PC-3 (cell line): Measurements from ENCODE around the gene FHAD1. TPM values are rescaled to one million over a fixed set of nuclear protein-coding genes. Genes with fewer than 3 reads are reported as not detected.

Experiments used
- ATAC-seq: fragments of 200-7000 bp; cut with Tn5 transposase; 2 replicates; pipeline ENCODE4 v1.9.1; 2020; ENCODE audit warnings: mild to moderate bottlenecking, moderate library complexity
- BruUV-seq: library from RNA; stranded (reverse); fragments of 400-500 nt; replicated peaks from 2 replicates; lab custom pipeline; 2021; lab: Mats Ljungman, UMichigan
- CTCF ChIA-PET: fragments of 300-600 bp; sonication (Branson Sonifier 250); formaldehyde crosslinking; loops from one replicate; lab custom pipeline; 2022; ENCODE audit warnings: antibody characterized with exemption; lab: Charles Lee
- POLR2A ChIA-PET: fragments of 300-600 bp; sonication (Branson Sonifier 250); formaldehyde crosslinking; loops from one replicate; lab custom pipeline; 2022; ENCODE audit warnings: antibody characterized with exemption; ENCODE audit not compliant: unreplicated experiment; lab: Charles Lee
- DNase-seq: peaks from one replicate; pipeline ENCODE4 v3.0.0-alpha.2; 2015
- H2AFZ ChIP-seq: fragments of 300-600 bp; sonication (generic); 2 replicates; pipeline ENCODE4 v1.6.0; 2016; ENCODE audit warnings: antibody characterized with exemption, low read length
- H3F3A ChIP-seq: fragments of 300-600 bp; sonication (generic); one replicate; pipeline ENCODE4 v1.6.0; 2017; ENCODE audit warnings: antibody characterized with exemption, low read length, control low read depth, mild to moderate bottlenecking; ENCODE audit not compliant: unreplicated experiment
- H3K27ac ChIP-seq: fragments of 300-600 bp; sonication (generic); 2 replicates; pipeline ENCODE4 v1.5.1; 2016; ENCODE audit warnings: mild to moderate bottlenecking, low read length
- H3K27me3 ChIP-seq: fragments of 300-600 bp; sonication (generic); 2 replicates; pipeline ENCODE4 v1.6.1; 2016; ENCODE audit warnings: low read length, mixed read lengths
- H3K36me3 ChIP-seq: fragments of 300-600 bp; sonication (generic); 2 replicates; pipeline ENCODE4 v1.6.1; 2016; ENCODE audit warnings: low read depth, mixed run types, low read length, mixed read lengths
- H3K4me1 ChIP-seq: fragments of 300-600 bp; sonication (generic); 2 replicates; pipeline ENCODE4 v1.5.1; 2016; ENCODE audit warnings: low read length; ENCODE audit not compliant: insufficient read depth
- H3K4me2 ChIP-seq: fragments of 300-600 bp; sonication (generic); 2 replicates; pipeline ENCODE4 v1.6.0; 2016; ENCODE audit warnings: low read length
- H3K4me3 ChIP-seq: fragments of 300-600 bp; sonication (generic); 2 replicates; pipeline ENCODE4 v1.5.1; 2016; ENCODE audit warnings: mild to moderate bottlenecking, low read length, mixed read lengths
- H3K79me2 ChIP-seq: fragments of 300-600 bp; sonication (generic); 2 replicates; pipeline ENCODE4 v1.6.1; 2017; ENCODE audit warnings: low read length, mixed read lengths
- H3K9ac ChIP-seq: fragments of 300-600 bp; sonication (generic); 2 replicates; pipeline ENCODE4 v1.6.0; 2016; ENCODE audit warnings: mild to moderate bottlenecking, low read length
- H3K9me2 ChIP-seq: fragments of 300-600 bp; sonication (generic); replicated peaks from 2 replicates; pipeline ENCODE4 v1.6.1; 2016; ENCODE audit warnings: mixed run types, low read length, mixed read lengths
- H3K9me3 ChIP-seq: fragments of 300-600 bp; sonication (generic); 2 replicates; pipeline ENCODE4 v1.6.1; 2016; ENCODE audit warnings: low read length, mixed read lengths
- H4K20me1 ChIP-seq: fragments of 300-600 bp; sonication (generic); 2 replicates; pipeline ENCODE4 v1.6.1; 2016; ENCODE audit warnings: low read length, mixed read lengths
- EZH2 ChIP-seq: fragments of 300-600 bp; sonication (generic); IDR thresholded peaks from one replicate; pipeline ENCODE4 v1.6.1; 2017; ENCODE audit warnings: antibody characterized with exemption, mild to moderate bottlenecking, low read length; ENCODE audit not compliant: unreplicated experiment
- EZH2phosphoT487 ChIP-seq: fragments of 300-600 bp; sonication (generic); IDR thresholded peaks from 2 replicates; pipeline ENCODE4 v1.6.1; 2018; ENCODE audit warnings: mild to moderate bottlenecking, antibody characterized with exemption, low read length, borderline replicate concordance
- intact Hi-C: fragments of 100-400 bp; cut with micrococcal nuclease; formaldehyde crosslinking; loops from 2 replicates; pipeline ENCODE4 v1.9.0; 2023
- total RNA-seq: library from RNA; depleted of rRNA; stranded (reverse); fragments of >200 nt; gene quantifications from 2 replicates; pipeline ENCODE4 v1.2.3, GENCODE V29; 2014
- TF ChIP-seq, protein P1 (sequence below): fragments of 300-600 bp; sonication (generic); conservative IDR thresholded peaks from 2 replicates; pipeline ENCODE4 v1.5.1; 2017; ENCODE audit warnings: antibody characterized with exemption, low read depth, mild to moderate bottlenecking, low read length

FHAD1 gene
- total RNA-seq, 1 experiment from 2014 or later, result 0.95 TPM

DNA sequence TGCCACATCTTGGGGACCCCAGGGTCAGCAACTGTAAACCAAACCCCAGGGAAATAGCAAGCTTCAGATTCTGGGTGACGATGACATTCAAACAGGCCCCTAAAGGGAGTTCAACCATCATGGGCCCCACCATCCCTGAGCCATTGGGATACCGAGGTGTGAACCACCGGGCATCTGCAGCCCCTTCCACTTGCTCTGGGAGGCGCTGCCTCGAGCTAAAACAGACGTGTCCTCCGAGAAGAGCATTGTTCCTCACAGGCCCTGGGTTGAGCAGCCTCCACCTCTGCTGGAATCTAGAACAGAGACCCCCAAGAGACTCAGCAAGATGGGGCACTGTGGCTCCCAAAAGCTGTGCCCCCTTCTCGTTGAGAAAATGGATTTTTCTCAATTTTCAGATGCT, 143.6 kb downstream of the FHAD1 start:
- Histone ChIP-seq H3K4me3 (no peak overlapping the region), H3K79me2 (no peaks in the 10 kb centered on the region), H4K20me1 (no peaks in the 10 kb centered on the region), H3K9ac (no peak overlapping the region), H3K27me3 (no peaks in the 10 kb centered on the region), H3K27ac (no peak overlapping the region), H3K9me2 (no peaks in the 10 kb centered on the region), H3K36me3 (no peaks in the 10 kb centered on the region), H3F3A (no peaks in the 10 kb centered on the region), H2AFZ (no peak overlapping the region), H3K9me3 (no peaks in the 10 kb centered on the region), H3K4me1 (peaks cover 8% of the 10 kb centered on the region), H3K4me2 (no peak overlapping the region)
- no TSS peak for BruUV-seq
- ATAC-seq (no peak), DNase-seq (no peak)
- TF ChIP-seq, protein P1, sequence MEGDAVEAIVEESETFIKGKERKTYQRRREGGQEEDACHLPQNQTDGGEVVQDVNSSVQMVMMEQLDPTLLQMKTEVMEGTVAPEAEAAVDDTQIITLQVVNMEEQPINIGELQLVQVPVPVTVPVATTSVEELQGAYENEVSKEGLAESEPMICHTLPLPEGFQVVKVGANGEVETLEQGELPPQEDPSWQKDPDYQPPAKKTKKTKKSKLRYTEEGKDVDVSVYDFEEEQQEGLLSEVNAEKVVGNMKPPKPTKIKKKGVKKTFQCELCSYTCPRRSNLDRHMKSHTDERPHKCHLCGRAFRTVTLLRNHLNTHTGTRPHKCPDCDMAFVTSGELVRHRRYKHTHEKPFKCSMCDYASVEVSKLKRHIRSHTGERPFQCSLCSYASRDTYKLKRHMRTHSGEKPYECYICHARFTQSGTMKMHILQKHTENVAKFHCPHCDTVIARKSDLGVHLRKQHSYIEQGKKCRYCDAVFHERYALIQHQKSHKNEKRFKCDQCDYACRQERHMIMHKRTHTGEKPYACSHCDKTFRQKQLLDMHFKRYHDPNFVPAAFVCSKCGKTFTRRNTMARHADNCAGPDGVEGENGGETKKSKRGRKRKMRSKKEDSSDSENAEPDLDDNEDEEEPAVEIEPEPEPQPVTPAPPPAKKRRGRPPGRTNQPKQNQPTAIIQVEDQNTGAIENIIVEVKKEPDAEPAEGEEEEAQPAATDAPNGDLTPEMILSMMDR, result no peak
- no peak for TF ChIP-seq EZH2phosphoT487
- no peak for TF ChIP-seq EZH2
- intact Hi-C loops, result no loop called here
- CTCF ChIA-PET, result no interaction called here
- POLR2A ChIA-PET, result no interaction called here

DNA sequence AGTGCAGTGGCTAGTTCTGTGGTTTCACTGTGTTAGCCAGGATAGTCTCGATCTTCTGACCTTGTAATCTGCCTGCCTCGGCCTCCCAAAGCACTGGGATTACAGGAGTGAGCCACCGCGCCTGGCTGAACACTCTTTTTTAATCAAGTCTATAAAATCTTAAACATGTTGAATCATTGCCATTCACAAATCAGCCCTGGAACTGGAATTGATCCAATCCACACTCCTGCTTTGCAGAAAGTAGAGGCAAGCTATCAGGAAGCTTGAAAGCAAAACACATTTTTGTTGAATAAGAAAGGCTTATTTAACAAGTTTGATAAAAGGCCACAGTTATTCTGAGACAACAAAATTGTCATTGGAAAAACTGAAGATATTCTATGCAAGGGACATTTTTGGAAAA, 144.3 kb downstream of the FHAD1 start:
- no peak overlapping the region for H2AFZ ChIP-seq
- intact Hi-C loops, result no loop called here
- BruUV-seq, result no TSS peak
- H3K4me1 ChIP-seq, result peaks cover 8% of the 10 kb centered on the region
- DNase-seq, result peak; percentile 28
- no peaks in the 10 kb centered on the region for H3K27me3 ChIP-seq
- H3K4me2 ChIP-seq, result no peak overlapping the region
- no peaks in the 10 kb centered on the region for H3K79me2 ChIP-seq
- no peak for ATAC-seq
- H3K9ac ChIP-seq, result no peak overlapping the region
- no peak overlapping the region for H3K4me3 ChIP-seq
- no peaks in the 10 kb centered on the region for H4K20me1 ChIP-seq
- H3K36me3 ChIP-seq, result no peaks in the 10 kb centered on the region
- TF ChIP-seq EZH2phosphoT487 (no peak), EZH2 (no peak)
- TF ChIP-seq, protein P1, result no peak
- ChIA-PET POLR2A (no interaction called here), CTCF (no interaction called here)
- no peak overlapping the region for H3K27ac ChIP-seq
- no peaks in the 10 kb centered on the region for H3K9me2 ChIP-seq
- no peaks in the 10 kb centered on the region for H3K9me3 ChIP-seq
- no peaks in the 10 kb centered on the region for H3F3A ChIP-seq

DNA sequence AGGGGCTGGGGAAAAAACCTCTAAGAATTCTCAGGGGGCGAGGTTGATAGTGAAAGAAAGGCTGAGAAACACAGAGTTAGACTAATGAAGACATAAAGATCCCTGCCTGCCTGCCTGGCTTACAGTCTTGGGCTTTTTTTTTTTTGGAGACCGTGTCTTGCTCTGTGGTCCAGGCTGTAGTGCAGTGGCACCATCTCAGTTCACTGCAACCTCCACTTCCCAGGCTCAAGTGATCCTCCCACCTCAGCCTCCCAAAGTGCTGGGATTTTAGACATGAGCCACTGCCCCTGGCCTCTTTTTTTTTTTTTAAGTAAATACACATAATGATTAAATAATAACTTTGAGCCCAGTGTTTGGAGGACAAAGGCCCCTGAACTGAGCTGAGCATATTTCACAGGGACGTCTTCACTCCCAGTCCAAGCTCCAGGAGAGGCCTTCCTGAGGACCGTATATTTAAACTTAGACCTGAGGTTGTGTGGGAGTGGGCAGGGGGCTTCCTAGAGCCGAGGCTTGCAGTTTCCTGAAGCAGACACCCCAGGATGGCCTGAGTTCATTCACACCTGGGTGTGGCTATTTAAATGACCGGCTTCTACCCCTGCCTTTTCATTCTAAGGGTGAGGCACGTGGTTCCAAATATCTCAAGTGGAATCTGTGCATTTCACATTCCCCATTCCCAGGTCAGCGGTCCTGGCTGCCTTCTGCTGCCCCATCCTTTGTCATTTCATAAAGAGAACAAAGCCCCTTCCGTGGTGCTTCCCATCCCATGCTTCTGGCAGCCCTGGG, 146.6 kb downstream of the FHAD1 start:
- H3K27me3 ChIP-seq, result no peaks in the 10 kb centered on the region
- no peaks in the 10 kb centered on the region for H3K9me3 ChIP-seq
- ChIA-PET CTCF (no interaction called here), POLR2A (no interaction called here)
- TF ChIP-seq, protein P1, result no peak
- TF ChIP-seq EZH2phosphoT487 (no peak), EZH2 (no peak)
- H3K79me2 ChIP-seq, result no peaks in the 10 kb centered on the region
- no peak overlapping the region for H3K27ac ChIP-seq
- peak; percentile 30 for ATAC-seq
- H3K36me3 ChIP-seq, result no peaks in the 10 kb centered on the region
- no TSS peak for BruUV-seq
- peaks cover 8% of the 10 kb centered on the region for H3K4me1 ChIP-seq
- intact Hi-C loops, result no loop called here
- H3K9me2 ChIP-seq, result no peaks in the 10 kb centered on the region
- peak overlapping the region; percentile 62 for H2AFZ ChIP-seq
- no peaks in the 10 kb centered on the region for H4K20me1 ChIP-seq
- no peak for DNase-seq
- no peaks in the 10 kb centered on the region for H3F3A ChIP-seq
- no peak overlapping the region for H3K4me2 ChIP-seq
- H3K9ac ChIP-seq, result no peak overlapping the region
- H3K4me3 ChIP-seq, result no peak overlapping the region
